ENCODE results near the gene FANK1. TPM values are rescaled to one million over a fixed set of nuclear protein-coding genes. Genes with fewer than 3 reads are reported as not detected.

Gene FANK1
- total and polyA plus RNA-seq, 3 experiments from 2014 or later: 0.44 to 0.66 TPM; not detected in 1

GRCh38 chr10:126058104-126058503, 161.7 kb downstream of the FANK1 start:
- POLR2A ChIA-PET: no interaction called here
- Mint-ChIP-seq H3K27me3 (peaks cover 3 to 9% of the 10 kb centered on the region in 2 donors), H3K27ac (no peak overlapping the region), H3K36me3 (no peaks in the 10 kb centered on the region), H3K4me3 (no peak overlapping the region), H3K9me3 (no peaks in the 10 kb centered on the region), H3K4me1 (no peaks in the 10 kb centered on the region)
- CTCF ChIA-PET: no interaction called here
- Histone ChIP-seq H3K4me1 (ENCODE audit: insufficient read depth, low read length) (no peaks in the 10 kb centered on the region), H3K27me3 (ENCODE audit: insufficient read depth, low read length, poor library complexity, severe bottlenecking) (no peaks in the 10 kb centered on the region), H3K36me3 (ENCODE audit: insufficient read depth, low read length) (no peaks in the 10 kb centered on the region), H3K4me3 (ENCODE audit: low read length) (no peak overlapping the region), H3K9me3 (ENCODE audit: low read length) (no peaks in the 10 kb centered on the region), H3K27ac (ENCODE audit: low read depth, low read length) (no peak overlapping the region)
- no peak for DNase-seq

- DNase-seq: no peak
- H3K9me3 Mint-ChIP-seq: no peaks in the 10 kb centered on the region
- peaks cover 3 to 6% of the 10 kb centered on the region in 2 donors for H3K27me3 Mint-ChIP-seq
- H3K4me3 Mint-ChIP-seq: no peak overlapping the region
- H3K4me1 ChIP-seq (ENCODE audit: insufficient read depth, low read length): no peaks in the 10 kb centered on the region
- ChIA-PET CTCF (no interaction called here), POLR2A (no interaction called here)
- H3K4me1 Mint-ChIP-seq: no peaks in the 10 kb centered on the region
- no peak overlapping the region for H3K27ac ChIP-seq (ENCODE audit: low read depth, low read length)
- no peaks in the 10 kb centered on the region for H3K27me3 ChIP-seq (ENCODE audit: insufficient read depth, low read length, poor library complexity, severe bottlenecking)
- no peak overlapping the region for H3K4me3 ChIP-seq (ENCODE audit: low read length)
- no peak overlapping the region for H3K27ac Mint-ChIP-seq
- no peaks in the 10 kb centered on the region for H3K9me3 ChIP-seq (ENCODE audit: low read length)
- H3K36me3 Mint-ChIP-seq: no peaks in the 10 kb centered on the region
- no peaks in the 10 kb centered on the region for H3K36me3 ChIP-seq (ENCODE audit: insufficient read depth, low read length)
These were observed 162.1 kb downstream of the FANK1 start for GRCh38 chr10:126058507-126058906.

Other genes starting within 250 kb of the FANK1 start
- gene TEX36, start 213.4 kb upstream of the FANK1 start, total RNA-seq: not detected
- not detected for gene TEX36, start 213.4 kb upstream of the FANK1 start, polyA plus RNA-seq
- gene EDRF1, start 176.9 kb upstream of the FANK1 start, total RNA-seq: 10 to 100 TPM; 32.5 to 33.5 TPM
- 13.1 TPM for gene EDRF1, start 176.9 kb upstream of the FANK1 start, polyA plus RNA-seq
- under 1 TPM in 1 of 2 experiments, not detected in 1; 0.11 TPM for gene MMP21, start 120.7 kb upstream of the FANK1 start, total RNA-seq
- gene MMP21, start 120.7 kb upstream of the FANK1 start, polyA plus RNA-seq: not detected
- 10 to 100 TPM; 43.4 to 47.2 TPM for gene UROS, start 73.3 kb upstream of the FANK1 start, total RNA-seq
- 57.3 TPM for gene UROS, start 73.3 kb upstream of the FANK1 start, polyA plus RNA-seq
- gene BCCIP, start 73.0 kb upstream of the FANK1 start, total RNA-seq: 100 to 1,000 TPM; 129 to 130 TPM
- gene BCCIP, start 73.0 kb upstream of the FANK1 start, polyA plus RNA-seq: 84.4 TPM
- 10 to 100 TPM; 10.7 to 11.0 TPM for gene DHX32, start 15.3 kb upstream of the FANK1 start, total RNA-seq
- 8.4 TPM for gene DHX32, start 15.3 kb upstream of the FANK1 start, polyA plus RNA-seq

All from CD8-positive, alpha-beta memory T cell (primary cell).